HUES48 (cell line): Measurements from ENCODE around the gene NME7.
"Not testable (repeated sequence)": the region's sequence is repeated elsewhere in the genome, so short reads cannot be mapped to it uniquely, and the experiment has no call there.

Experiments used
- H3K27ac ChIP-seq: one replicate; pipeline ENCODE4 v1.7.0; 2013; ENCODE audit warnings: low read depth, low read length, inconsistent platforms
- H3K27me3 ChIP-seq: 2 replicates; pipeline ENCODE4 v1.6.1; 2013; ENCODE audit warnings: mild to moderate bottlenecking, low read length; ENCODE audit not compliant: control insufficient read depth, insufficient read depth
- H3K36me3 ChIP-seq: 2 replicates; pipeline ENCODE4 v1.6.1; 2013; ENCODE audit warnings: low read length; ENCODE audit not compliant: control insufficient read depth, insufficient read depth
- H3K4me1 ChIP-seq: 2 replicates; pipeline ENCODE4 v1.6.1; 2013; ENCODE audit warnings: mild to moderate bottlenecking, low read length; ENCODE audit not compliant: control insufficient read depth, insufficient read depth
- H3K4me3 ChIP-seq: 2 replicates; pipeline ENCODE4 v1.5.1; 2013; ENCODE audit warnings: mild to moderate bottlenecking, low read depth, low read length
- H3K9ac ChIP-seq: 2 replicates; pipeline ENCODE4 v1.6.1; 2013; ENCODE audit warnings: mild to moderate bottlenecking, low read depth, low read length, moderate library complexity
- H3K9me3 ChIP-seq: 2 replicates; pipeline ENCODE4 v1.6.1; 2013; ENCODE audit warnings: low read length; ENCODE audit not compliant: control insufficient read depth, insufficient read depth

NME7 gene

DNA sequence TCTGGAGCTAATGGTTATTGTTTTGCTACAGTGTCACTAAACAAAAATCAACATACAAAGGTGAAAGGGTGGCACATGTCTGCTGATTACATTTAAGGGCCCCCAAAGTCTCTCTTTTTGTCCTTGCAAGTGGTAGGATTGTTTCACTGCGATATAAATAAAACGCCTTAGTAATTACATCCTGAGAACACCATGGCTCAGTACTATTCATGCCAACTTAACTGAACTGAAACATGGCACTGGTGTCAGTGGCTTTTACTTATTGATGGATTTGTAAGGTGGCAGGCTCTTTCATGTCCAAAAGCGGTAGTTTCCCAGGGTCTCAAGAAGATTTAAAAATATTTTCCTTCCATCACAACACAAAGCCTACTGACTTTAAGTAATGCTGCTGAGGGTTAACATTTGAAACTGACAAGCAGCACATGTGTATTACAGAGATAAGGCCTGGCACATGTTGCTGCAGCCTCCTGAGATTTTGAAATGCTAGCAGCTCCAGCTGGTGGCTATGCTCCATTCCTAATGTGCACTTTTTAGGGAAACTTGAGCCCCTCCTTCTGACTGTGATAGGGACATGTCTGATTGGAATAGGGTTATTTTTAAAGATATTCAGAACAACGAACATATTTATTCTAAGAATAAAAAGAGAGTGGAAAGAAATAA is 174.3 kb downstream of the NME7 start:
- no peaks in the 10 kb centered on the region for H3K36me3 ChIP-seq
- no peak overlapping the region for H3K4me3 ChIP-seq
- H3K27me3 ChIP-seq = no peaks in the 10 kb centered on the region
- H3K4me1 ChIP-seq = no peaks in the 10 kb centered on the region
- H3K9me3 ChIP-seq = no peaks in the 10 kb centered on the region
- no peak overlapping the region for H3K9ac ChIP-seq
- no peak overlapping the region for H3K27ac ChIP-seq

DNA sequence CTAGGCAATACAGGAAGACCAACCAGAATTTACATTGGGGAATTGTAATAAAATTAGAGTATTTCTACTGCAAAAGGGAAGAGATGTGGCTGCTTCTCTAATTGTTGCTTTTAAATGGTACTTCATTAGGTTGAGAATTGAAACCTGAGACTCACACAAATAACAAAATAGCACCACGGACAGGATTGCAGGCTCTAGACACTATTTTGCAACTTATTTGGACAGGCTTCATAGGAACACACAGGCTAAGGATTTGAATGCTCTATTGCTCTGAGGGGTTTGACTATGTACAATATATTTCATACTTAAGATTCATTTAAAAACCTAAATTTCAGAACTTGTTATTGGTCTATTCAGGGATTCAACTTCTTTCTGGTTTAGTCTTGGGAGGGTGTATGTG is 181.5 kb downstream of the NME7 start:
- no peaks in the 10 kb centered on the region for H3K27me3 ChIP-seq
- peaks cover 13% of the 10 kb centered on the region for H3K4me1 ChIP-seq
- no peaks in the 10 kb centered on the region for H3K9me3 ChIP-seq
- no peaks in the 10 kb centered on the region for H3K36me3 ChIP-seq
- H3K27ac ChIP-seq = no peak overlapping the region
- no peak overlapping the region for H3K9ac ChIP-seq
- no peak overlapping the region for H3K4me3 ChIP-seq

DNA sequence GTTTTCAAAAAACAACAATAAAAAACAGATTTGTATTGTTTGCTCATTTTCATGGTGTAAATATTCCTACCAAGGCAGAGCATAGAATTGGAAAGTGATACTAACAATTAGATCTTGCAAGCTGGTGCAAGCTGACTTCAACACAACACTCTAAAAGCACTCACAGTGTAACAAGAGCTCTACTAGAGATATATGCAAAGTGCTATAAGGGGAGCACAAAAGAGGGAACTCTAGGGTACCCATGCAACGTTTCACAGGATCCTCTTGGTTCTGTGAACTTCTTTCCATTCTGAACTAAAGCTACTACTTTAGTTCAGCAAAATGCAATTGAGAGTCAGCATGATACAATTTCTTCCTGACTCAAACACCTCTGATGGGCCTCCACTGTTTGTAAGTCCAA is 182.8 kb downstream of the NME7 start:
- no peak overlapping the region for H3K9ac ChIP-seq
- H3K27me3 ChIP-seq = no peaks in the 10 kb centered on the region
- no peak overlapping the region for H3K4me3 ChIP-seq
- peaks cover 13% of the 10 kb centered on the region for H3K4me1 ChIP-seq
- no peaks in the 10 kb centered on the region for H3K36me3 ChIP-seq
- no peaks in the 10 kb centered on the region for H3K9me3 ChIP-seq
- H3K27ac ChIP-seq = no peak overlapping the region

DNA sequence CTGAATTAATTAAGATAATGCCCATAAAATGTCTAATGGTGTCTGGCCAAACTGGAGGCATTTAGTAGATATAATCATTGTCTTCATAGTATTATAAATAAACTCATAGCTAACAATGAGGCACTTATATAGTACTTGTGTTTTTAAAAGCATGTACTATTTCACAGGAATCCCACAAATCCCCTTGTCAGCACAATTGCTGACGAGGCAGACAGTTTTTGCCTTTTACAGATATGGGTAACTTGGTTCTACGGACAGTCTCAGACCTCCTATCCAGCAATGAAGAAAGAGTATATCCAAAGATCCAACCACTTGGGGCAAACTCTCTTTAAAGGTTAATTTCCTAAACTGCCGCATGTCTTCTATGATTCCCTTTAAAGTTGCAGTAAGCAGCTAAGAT is 187.4 kb downstream of the NME7 start:
- H3K36me3 ChIP-seq = no peaks in the 10 kb centered on the region
- no peak overlapping the region for H3K9ac ChIP-seq

DNA sequence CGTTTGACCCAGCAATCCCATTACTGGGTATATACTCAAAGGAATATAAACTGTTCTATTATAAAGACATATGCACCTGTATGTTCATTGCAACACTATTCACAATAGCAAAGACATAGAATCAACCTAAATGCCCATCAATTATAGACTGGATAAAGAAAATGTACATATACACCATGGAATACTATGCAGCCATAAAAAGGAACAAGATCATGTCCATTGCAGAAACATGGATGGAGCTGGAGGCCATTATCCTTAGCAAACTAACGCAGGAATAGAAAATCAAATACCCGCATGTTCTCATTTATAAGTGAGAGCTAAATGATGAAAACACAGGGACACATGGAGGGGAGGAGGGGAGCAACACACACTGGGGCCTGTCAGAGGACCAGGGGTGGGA is 188.2 kb downstream of the NME7 start:
- not testable (repeated sequence) for H3K27ac ChIP-seq, H3K9me3 ChIP-seq, H3K4me3 ChIP-seq, H3K4me1 ChIP-seq, H3K36me3 ChIP-seq, H3K27me3 ChIP-seq, H3K9ac ChIP-seq

More for the DNA sequence above, 187.4 kb downstream of the NME7 start:
- no peak overlapping the region for H3K27ac ChIP-seq
- H3K4me3 ChIP-seq = no peak overlapping the region
- H3K27me3 ChIP-seq = no peaks in the 10 kb centered on the region
- no peaks in the 10 kb centered on the region for H3K9me3 ChIP-seq
- peaks cover 5% of the 10 kb centered on the region for H3K4me1 ChIP-seq

DNA sequence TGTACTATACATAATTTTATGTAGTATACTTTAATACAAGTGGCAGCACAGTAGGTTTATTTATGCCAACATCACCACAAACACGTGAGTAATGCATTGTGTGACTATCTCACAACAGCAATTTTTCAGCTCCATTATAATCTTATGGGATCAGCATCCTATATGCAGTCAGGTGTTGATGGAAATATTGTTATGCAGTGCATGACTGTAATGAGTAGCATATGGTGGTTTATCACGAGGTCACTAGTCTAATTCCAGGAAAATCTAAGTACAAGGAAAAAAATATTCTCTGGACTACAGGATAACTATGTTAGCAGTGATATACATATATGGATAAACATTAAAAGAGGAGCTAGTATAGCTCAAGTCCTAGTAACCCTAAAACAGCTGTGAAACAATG is 192.1 kb downstream of the NME7 start:
- no peak overlapping the region for H3K9ac ChIP-seq
- no peaks in the 10 kb centered on the region for H3K27me3 ChIP-seq
- H3K9me3 ChIP-seq = no peaks in the 10 kb centered on the region
- no peak overlapping the region for H3K4me3 ChIP-seq
- H3K4me1 ChIP-seq = no peaks in the 10 kb centered on the region
- H3K27ac ChIP-seq = no peak overlapping the region
- no peaks in the 10 kb centered on the region for H3K36me3 ChIP-seq

DNA sequence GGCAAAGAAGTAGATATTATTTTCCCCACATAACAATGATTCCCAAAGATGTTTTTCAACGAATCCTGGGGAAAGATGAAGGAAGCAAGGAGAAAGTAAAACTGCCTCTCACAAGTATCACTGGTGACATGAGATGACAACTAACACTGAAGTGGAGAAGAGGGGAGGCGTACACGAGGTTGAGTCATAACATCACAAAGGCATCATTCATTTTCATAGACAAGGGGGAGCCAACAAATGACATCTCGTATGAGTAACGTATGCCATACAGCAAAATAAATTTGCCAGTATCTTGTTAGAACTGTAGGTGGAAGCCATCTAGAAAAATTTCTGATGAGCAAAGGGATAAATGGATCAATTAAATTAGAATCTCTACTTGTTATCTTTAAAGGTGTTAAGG is 204.5 kb downstream of the NME7 start:
- no peaks in the 10 kb centered on the region for H3K9me3 ChIP-seq
- no peaks in the 10 kb centered on the region for H3K36me3 ChIP-seq
- H3K9ac ChIP-seq = no peak overlapping the region
- H3K27me3 ChIP-seq = no peaks in the 10 kb centered on the region
- H3K4me3 ChIP-seq = no peak overlapping the region
- H3K4me1 ChIP-seq = no peaks in the 10 kb centered on the region
- no peak overlapping the region for H3K27ac ChIP-seq

DNA sequence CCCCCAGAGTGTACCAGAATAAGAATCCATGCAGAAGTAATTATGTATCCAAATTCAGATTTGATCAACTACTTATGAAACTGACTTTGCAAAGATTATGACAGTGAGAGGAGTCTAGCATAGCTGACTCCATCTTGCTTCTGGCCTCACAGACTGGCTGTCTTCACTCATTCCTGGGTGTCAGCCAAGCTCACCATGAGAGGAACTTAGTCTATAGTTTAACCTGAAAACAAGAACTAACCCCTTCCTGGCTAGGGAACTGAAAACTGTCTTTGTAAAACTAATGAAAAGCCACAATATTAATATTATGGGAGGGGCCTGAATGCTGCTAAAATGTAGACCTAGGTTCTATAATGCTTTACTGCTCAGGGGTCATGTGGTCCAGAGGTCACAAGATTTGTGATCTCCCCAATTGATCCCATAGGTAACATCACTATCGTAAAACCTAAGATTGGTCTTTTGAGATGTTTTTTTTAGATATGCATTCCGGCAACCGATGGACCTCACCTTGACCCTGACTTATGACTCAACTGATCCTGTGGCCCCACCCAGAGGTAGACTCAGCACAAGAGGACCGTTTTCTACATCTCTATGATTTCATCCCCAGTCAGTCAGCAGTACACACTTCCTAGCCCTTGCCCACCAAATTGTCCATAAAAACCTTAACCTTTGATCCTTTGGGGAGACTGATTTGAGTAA is 206.0 kb downstream of the NME7 start:
- H3K36me3 ChIP-seq = no peaks in the 10 kb centered on the region
- no peak overlapping the region for H3K9ac ChIP-seq
- H3K27me3 ChIP-seq = no peaks in the 10 kb centered on the region
- H3K4me1 ChIP-seq = no peaks in the 10 kb centered on the region
- no peaks in the 10 kb centered on the region for H3K9me3 ChIP-seq
- no peak overlapping the region for H3K4me3 ChIP-seq
- no peak overlapping the region for H3K27ac ChIP-seq

DNA sequence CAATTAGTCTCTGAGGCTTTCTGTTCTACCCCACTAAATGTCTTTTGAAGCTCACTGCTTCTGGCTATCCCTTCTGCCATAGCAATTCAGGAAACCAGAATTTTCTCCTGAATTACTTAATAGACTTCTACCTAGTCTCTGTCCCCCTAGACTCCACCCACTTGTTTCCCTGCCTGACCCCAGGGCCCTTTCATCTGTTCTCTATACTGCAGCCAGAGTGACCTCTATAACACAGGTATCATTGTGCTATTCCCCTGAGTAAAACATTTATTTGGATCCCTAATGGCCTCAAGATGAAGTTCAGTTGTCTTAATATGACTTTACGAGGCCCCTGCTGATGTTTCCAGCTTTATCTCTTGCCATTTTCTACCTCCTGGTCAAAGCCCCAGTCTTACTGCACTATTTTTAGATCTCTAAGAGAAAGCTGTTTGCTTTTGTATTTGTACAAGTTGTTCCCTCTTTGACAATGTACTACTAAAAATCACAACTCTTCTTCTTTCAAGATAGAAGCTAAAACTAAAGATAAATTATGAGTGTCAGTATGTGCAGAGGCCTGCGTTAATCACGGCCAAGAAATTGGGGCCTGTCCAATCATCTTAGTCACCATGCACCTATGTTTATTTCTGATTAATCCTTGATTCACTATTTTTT is 206.6 kb downstream of the NME7 start:
- Histone ChIP-seq H3K27ac (no peak overlapping the region), H3K36me3 (no peaks in the 10 kb centered on the region), H3K27me3 (no peaks in the 10 kb centered on the region), H3K4me1 (no peaks in the 10 kb centered on the region), H3K9me3 (no peaks in the 10 kb centered on the region), H3K4me3 (no peak overlapping the region), H3K9ac (no peak overlapping the region)

DNA sequence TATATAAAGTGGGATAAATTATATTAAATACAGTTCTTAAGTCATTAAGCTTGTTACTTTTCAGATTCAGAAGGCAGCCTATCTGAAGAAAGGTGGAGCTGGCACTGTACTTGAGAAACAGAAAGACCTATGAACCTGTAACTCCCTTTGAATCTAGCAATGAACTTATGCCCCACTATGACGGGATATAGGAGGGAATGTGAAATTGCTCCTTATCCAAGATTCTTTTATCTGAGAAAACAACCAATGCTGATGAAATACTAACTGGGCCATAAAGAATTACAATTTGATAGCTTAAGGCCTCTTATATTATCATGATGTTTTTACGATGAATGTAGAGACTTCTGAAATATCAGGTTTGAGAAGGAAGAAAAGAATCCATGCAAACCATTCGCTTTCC is 211.0 kb downstream of the NME7 start:
- H3K9me3 ChIP-seq = no peaks in the 10 kb centered on the region
- H3K4me1 ChIP-seq = no peaks in the 10 kb centered on the region
- no peak overlapping the region for H3K27ac ChIP-seq
- H3K36me3 ChIP-seq = no peaks in the 10 kb centered on the region
- no peaks in the 10 kb centered on the region for H3K27me3 ChIP-seq
- no peak overlapping the region for H3K4me3 ChIP-seq
- no peak overlapping the region for H3K9ac ChIP-seq

DNA sequence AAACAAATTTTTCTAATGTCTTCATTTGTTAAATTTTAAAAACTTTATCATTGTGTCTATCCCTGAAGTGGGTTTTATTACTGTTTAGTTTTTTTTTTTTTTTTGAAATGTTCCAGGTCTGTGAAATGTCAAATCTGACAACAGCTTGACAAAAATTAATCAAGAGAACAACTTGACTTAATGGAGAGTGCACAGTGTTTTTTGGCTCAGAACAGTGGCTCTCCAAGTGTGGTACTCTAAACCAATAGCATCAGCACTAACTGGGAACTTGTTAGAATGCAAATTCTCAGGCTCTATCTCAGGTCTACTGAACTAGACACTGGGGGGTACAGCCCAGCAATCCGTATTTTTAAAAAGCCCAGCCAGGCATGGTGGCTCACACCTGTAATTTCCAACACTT is 211.9 kb downstream of the NME7 start:
- Histone ChIP-seq H3K9me3 (no peaks in the 10 kb centered on the region), H3K27me3 (no peaks in the 10 kb centered on the region), H3K9ac (no peak overlapping the region), H3K4me1 (no peaks in the 10 kb centered on the region), H3K27ac (no peak overlapping the region), H3K36me3 (no peaks in the 10 kb centered on the region), H3K4me3 (no peak overlapping the region)
